Measurements from ENCODE around the gene UBASH3A.

Gene UBASH3A

DNA sequence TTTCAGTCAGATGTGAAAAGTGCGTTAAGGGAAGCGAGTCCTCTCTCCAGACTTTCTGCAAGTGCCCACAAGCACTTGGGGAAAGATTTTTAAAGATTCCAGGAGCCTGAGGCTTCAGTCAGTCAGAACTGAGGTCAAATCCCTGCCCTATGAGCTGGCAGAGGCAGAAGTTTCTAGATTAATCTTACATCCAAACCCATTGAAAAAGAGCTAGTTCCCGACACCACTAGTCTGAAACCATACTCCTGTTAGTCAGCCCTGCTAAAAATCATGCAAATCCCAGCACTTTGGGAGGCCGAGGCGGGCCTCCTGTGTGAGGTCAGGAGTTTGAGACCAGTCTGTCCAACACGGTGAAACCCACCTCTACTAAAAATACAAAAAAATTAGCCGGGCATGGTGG lies 71.3 kb downstream of the UBASH3A start:
- intact Hi-C loops (cut with DNase I), result no loop called here
- no peak for DNase-seq

DNA sequence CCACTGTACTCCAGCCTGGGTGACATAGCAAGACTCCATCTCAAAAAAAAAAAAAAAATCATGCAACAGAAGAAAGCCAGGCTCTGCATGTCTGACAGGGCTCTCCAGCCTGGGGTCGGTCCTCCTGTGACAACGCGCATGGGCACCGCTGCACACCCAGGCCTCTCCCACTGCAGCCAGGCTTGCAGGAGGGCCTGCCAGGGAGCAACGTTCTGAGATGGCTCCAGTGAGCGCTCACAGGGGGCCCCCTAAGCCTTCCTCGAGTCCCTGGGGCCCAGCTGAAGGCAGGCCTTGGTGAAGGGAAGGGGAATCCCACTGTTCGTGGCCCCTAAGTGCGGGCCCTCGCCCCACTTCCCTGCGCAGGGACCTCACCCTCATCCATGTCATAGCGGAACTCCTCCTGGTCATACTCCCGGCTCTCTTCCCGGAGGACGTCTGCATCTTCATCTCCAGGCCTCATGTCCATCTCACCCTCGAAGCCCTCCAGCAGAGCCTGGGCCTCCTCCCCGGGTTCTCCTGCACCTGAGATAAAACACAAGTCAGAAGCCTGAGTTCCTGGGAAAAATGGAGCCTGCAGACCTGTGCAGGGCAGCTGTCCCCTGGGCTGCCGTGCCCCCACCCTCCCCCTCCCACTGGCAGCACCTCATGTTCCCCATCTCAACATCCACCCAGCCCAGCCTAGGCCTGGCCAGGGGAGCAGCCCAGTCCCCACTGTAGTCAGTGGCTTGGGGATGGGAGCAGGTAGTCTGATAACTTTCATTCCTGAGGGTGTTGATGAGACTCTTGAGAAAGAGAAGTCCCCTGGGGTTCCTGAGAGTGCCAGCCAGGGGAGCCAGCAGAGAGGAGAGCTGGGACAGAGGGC lies 72.1 kb downstream of the UBASH3A start:
- intact Hi-C loops (cut with DNase I), result no loop called here
- no peak for DNase-seq

DNA sequence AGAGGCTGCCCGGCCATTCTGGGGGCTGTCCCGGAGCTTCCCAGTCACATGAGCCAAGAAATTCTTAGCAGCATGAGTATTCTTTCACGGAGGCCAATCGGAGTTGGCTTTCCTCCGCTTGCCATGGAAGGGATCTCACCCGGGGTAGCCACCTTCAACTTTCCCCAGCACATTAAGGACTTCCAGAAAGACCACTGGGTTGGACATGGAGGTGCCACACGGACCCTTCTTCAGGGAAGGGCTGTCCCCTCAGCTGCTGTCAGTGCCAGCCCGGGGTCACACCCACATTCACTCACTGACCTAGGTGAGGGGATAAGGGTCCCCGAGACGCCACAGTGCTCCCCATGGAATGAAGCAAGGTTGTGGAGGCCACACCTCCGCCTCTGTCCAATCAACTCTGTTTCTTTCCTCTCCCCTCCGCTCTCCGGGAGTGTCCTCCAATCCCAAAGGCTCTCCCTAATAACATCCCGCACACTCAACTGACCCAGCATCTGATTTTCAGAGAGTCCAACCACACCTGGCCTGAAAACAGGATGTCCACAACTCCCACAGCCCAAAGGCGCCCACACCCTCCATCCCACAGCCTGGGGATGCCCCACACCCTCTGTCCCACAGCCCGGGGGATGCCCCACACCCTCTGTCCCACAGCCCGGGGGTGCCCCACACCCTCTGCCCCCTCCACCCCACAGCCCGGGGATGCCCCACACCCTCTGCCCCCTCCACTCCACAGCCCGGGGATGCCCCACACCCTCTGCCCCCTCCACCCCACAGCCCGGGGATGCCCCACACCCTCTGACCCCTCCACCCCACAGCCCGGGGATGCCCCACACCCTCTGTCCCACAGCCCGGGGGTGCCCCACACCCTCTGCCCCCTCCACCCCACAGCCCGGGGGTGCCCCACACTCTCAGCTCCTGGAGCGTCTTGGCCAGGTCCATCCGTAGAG lies 73.0 kb downstream of the UBASH3A start:
- intact Hi-C loops (cut with DNase I), result no loop called here
- no peak for DNase-seq

DNA sequence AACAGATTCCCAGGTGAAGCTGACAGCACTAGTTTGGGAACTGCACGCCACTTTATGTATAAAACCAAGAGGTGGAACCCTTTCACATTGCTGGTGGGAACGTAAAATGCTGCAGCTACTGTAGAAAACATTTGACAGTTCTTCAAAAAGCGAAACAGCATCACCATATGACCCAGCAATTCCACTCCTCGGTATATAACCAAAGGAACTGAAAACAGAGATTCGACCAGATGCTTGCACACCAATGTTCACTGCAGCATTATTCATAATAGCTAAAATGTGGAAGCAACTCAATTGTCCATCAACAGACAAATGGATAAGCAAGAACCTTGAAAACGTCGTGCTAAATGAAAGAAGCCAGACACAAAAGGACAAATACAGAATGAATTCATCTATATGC lies 74.8 kb downstream of the UBASH3A start:
- DNase-seq, result no peak
- intact Hi-C loops (cut with DNase I), result no loop called here

DNA sequence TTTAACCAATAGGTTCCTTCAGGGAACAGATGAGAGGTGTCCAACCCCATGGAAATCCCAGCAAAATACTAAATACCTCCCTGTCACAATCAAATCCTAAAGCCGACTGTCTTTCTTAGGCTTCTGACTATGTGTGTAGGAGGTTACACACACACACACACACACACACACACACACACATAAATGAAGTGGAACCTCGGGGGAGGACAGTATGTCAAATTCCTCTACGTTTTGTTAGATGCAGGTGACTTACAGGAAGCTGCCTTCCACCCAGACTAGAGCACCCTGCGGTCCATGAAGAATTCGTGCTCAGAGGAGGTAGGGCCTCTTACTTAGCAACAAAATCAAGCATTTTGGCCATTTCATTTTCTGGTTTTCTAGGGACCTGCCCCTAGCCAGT lies 75.9 kb downstream of the UBASH3A start:
- no peak for DNase-seq
- intact Hi-C loops (cut with DNase I), result no loop called here

DNA sequence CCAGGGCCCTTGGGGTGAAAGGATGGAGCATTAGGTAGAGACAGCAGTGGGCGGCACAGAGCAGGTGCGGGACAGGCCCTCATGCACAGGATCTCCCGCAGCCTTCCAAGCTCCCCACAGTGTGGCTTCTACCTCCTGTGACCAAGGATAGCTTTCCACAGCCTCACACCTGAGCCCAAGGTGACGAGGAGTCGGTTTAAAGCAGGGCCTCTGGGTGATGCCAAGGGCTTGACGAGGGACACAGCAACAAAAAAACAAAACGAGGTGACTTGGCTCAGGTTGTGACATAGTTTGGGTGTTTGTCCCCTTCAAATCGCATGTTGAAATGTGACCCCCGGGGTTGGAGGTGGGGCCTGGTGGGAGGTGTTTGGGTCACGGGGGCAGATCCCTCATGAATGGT lies 77.0 kb downstream of the UBASH3A start:
- no peak for DNase-seq
- intact Hi-C loops (cut with DNase I), result no loop called here

DNA sequence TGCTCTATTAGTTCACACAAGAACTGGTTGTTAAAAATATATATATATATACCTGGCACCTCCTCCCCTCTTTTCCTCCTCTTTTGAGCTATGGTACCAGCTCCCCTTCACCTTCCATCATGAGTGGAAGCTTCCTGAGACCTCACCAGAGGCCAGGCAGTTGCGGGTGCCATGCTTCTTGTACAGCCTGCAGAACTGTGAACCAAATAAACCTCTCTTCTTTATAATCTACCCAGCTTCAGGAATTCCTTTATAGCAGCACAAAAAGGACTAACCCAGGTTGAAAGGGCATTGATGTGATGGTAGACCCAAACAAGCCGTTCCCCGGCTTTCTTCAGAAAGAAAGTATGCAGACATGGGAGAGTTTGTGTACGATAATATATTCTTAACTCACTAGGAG lies 77.5 kb downstream of the UBASH3A start:
- intact Hi-C loops (cut with DNase I), result no loop called here

DNA sequence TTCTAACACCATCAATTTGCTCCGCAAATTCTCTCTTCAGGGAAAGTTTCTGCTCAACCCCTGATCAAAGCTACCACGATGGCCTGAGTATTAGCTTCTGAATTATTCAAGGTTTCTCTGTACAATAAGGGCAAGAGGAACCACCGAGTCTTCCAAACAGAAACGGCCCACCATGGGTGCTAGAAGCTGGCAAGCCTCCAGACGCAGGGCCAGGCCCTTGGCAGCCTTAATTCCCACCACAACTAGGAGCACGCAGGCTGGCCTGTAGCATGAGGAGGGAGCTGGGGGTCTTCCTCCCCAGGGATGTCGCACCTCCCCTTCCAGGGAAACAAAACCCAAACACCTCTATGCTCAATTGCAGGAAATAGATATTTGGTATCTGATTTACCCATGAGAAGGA lies 81.3 kb downstream of the UBASH3A start:
- intact Hi-C loops (cut with DNase I), result no loop called here
- DNase-seq, result no peak

More for the DNA sequence above, 77.5 kb downstream of the UBASH3A start:
- no peak for DNase-seq

DNA sequence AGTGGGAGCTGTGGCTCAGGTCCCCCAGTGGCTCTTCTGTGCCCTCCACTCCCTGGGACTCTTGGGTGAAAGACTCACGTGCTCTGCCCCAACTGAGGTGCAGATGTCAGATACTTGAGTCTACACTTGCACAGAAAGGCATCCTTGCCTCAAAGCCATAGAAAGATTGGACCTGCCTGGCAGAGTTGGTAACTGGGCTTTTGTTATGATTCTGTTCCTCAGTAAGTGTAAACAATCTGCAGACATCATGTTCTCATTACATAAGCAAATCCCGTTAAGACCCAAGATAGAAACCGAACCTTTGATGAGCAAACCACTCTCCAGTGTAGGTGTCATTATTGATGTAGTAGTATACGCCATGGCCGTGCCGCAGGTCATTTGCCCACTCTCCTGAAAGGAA lies 82.4 kb downstream of the UBASH3A start:
- intact Hi-C loops (cut with DNase I), result no loop called here
- DNase-seq, result no peak

DNA sequence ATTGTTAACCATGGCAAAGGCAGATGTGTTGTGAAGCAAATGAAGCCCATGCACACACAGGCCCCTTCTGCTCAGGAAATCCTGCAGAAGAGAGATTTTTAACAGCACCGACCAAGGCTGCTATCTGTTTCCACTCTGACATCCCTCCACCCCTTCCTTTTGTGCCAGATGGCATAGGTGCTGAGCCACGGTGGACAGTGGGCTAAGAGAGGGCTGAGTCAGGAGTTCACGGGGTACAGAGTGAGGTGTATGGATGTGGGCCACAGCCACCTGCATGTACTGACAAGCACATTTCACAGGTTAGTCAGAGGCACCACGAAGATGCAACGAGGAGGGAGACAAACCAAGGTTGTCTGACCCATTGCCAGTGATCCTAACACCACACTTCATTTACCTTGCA lies 82.8 kb downstream of the UBASH3A start:
- DNase-seq, result no peak
- intact Hi-C loops (cut with DNase I), result no loop called here

DNA sequence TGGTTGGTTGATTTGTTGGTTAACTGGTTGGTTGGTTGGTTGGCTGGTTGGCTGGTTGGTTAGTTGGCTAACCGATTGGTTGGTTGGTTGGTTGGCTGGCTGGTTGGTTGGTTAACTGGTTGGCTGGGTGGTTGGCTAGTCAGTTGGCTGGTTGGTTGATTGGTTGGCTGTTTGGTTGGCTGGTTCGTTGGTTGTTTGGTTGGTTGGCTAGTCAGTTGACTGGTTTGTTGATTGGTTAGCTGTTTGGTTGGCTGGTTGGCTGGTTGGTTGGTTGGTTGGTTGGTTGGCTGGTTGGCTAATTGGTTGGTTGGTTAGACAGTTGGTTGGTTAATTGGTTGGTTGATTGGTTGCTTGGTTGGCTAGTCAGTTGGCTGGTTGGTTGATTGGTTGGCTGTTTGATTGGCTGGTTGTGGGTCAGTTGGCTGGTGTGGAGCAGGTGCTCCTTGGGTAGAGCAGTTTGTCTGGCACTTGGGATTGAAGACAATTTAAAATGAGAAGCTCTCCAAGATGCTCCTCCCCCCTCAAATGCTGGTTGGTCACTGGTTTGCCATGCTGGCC lies 85.4 kb downstream of the UBASH3A start:
- no peak for DNase-seq
- intact Hi-C loops (cut with DNase I), result no loop called here

DNA sequence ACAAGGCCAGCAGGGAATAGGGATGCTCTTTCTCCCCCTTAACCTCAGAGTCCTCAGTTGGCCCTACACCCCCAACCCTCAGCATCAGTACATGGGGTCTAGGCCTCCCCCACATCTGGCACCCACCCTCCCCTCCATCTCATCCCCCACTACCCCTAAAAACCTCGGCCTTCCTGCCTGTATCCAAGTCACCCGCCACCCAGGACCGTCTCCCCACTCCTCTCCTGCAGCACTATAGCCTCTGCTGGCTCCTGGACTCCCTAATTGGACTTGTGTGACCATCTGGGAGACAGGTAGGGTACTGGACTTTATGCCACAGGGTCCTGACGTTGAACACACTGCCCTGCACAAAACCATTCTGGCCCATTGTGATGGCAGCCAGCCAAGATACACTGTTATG lies 86.3 kb downstream of the UBASH3A start:
- no peak for DNase-seq
- intact Hi-C loops (cut with DNase I), result no loop called here

DNA sequence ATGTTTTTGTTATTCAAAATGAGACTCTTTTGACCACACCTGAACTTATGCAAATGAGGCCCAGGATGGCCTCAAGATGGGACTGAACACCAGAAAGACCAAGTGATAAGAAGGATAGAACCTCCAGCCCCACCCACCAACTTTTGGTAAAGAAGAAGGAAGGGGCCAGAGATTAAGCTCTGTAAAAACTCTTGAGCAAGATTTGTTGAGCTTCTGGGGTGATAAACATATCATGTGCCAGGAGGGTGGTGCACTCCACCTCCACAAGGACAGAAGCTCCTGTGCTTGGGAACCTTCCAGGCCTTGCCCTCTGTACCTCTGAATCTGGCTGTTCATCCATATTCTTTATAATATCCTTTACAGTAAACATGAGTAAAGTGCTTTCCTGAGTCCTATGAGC lies 87.0 kb downstream of the UBASH3A start:
- no peak for DNase-seq
- intact Hi-C loops (cut with DNase I), result no loop called here

DNA sequence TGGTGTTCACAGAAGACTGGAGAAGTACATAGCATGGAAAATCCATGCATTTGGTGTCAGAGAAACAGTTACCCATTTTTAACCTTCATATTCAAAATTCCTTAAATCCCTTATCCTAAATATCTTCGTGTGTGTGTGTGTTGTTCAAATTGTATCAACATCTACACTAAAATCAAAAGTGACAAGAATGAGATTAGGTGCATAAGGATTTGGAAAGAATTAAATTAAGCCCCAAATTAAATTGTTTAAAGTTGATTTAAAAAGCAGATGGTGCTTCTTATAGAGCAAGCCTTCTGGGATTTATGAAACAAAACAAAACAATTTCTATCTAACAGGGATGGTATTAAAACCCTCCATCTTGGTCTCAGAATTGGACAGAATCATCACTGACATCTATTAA lies 87.6 kb downstream of the UBASH3A start:
- no peak for DNase-seq
- intact Hi-C loops (cut with DNase I), result no loop called here

DNA sequence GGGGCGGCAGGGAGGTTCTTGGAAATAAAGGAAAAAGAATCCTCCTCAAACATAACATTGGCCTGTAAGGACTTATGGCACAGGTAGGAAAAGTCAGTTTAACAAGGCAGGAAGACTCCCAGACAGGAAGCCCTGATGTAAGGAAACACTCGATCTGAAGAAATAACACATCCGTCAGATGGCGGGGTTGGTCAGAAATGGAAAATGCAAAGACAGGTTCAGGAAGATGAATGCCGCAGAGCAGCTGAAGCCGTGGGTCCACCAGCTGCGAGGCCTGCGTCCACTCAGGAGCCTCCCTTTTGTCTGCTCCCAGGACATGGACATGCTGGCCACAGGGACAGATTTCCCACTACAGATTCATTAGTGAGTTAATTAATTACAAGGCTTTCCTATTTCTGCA lies 88.5 kb downstream of the UBASH3A start:
- intact Hi-C loops (cut with DNase I), result no loop called here
- DNase-seq, result no peak

DNA sequence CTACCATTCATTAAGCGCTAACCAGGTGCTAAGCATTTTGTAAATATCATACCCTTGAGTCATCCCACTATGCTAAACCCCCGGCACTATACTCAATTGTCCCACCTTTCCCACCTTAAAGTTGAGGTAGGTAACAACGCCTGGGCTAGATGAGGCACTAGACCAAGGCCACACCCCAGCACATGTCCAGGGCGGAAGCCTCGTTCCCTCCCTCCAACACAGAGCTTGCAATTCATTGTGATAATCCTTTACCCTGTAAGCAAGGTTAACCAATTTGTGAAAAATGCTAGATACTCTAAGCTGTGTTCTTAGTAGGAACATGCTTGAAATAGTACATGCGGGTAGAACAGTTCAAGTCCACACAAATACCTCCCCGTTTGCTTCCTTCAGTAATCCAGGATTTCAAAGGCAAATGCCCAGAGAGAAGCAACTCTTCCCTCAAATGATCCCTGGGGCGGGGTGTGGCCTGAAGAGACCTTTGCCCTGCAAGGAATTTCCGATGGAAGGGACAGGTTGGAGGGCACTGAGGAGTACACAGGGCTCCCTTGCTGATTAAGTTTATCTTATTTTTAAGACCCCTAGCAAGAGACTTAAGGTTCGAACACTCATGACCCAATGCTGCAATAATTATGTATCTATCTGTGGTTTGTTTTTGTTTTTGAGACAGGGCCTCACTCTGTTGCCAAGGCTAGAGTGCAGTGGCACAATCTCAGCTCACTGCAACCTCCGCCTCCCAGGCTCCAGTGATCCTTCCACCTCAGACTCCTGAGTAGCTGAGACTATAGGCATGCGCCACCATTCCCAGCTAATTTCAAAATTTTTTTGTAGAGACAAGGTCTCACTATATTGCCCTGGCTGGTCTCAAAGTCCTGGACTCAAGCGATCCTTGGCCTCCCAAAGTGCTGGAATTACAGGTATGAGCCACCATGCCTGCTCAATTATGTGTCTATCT lies 89.7 kb downstream of the UBASH3A start:
- intact Hi-C loops (cut with DNase I), result no loop called here
- DNase-seq, result no peak

DNA sequence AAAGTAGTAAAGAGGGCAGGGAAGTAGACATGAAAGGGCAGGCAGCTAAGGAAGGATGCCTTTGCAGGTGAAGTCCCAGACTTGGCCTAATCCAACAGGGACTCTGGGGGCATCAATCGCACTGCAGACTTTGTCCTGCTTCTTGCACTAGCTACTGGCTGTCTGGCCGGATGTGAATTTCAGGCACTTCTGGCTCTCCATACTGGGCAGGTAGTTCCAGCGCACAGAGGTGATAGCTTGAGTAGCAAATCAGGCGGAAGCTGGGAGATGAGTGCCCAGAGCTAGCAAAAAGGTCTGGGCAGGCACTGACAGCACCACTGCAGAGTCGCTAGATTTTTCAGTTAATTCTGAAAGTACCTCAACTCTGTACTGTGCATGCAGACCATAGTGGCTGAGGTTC lies 91.3 kb downstream of the UBASH3A start:
- DNase-seq, result no peak
- intact Hi-C loops (cut with DNase I), result no loop called here

DNA sequence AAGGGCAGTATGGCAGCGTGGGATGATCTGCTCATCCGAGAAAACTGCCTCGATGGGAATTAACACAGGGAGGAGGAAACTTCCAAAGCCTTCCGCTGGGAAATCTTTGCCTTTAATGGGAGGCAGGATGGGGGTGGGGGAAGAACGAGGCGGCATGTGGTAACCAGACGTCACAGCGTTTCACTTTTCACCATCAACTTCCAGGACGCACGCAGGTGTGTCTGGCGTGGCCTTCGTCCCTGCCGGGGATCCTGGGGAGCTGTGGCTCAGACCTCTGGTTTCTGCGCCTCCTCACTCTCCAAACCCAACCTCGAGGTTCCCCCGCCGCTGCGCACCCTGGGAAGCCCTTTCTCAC lies 92.0 kb downstream of the UBASH3A start:
- DNase-seq, result peak in 3 of 10 donors; percentile 27 to 33 (median 29)
- intact Hi-C loops (cut with DNase I), result loop anchor here (1.0 kb wide), 1 partner anchor 35 kb away; no protein-coding TSS in a partner anchor

DNA sequence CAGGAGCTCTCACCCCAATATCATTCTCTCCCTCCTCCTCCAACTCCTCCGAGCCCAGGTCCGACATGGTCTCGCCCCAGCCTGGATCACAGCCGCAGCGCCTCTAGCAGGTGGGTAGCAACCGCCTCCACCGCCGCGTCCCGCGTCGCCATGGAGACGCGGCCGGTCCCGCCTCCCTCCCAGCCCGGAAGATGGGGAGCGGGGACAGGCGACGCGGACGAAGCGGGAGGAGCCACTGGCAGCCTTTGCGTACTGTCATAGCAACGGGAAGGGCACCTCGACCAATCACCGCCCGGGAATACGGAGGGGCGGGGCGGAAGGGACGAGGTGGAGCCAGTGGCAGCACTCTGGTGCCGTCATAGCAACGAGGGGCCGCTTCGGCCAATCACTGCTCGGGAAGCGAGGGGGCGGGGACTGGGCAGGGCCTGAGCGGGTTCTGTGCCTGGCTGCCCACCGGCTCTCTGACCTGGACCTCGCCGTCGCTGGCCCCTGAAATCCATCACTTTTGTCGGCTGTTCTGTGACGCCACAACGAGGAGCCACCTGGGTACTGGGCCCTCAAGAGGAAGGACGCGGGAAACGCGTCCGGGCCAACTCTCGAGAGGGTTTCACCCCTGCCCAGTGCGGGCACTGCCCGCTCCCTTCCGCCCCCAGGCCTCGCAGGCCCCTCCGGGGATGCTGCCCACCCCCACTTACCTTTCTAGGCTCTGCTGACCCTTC lies 92.6 kb downstream of the UBASH3A start, which contains the start of gene RSPH1:
TSS of gene RSPH1 (minus strand) at position 105 of the 719 bp plus-strand sequence. CDS start at position 67, 38 bp downstream.
- DNase-seq, result peak; percentile 100
- intact Hi-C loops (cut with DNase I), result loop anchor here (1.0 kb wide), 1 partner anchor 34 kb away; no protein-coding TSS in a partner anchor
